ENCODE data around the gene NUMB. TPM values are rescaled to one million over a fixed set of nuclear protein-coding genes. Genes with fewer than 3 reads are reported as not detected.

Gene NUMB
- total RNA-seq, 1 donor from 2014 or later, result 76.4 TPM

GRCh38 chr14:73248108-73248868, 210.1 kb downstream of the NUMB start:
- DNase-seq (ENCODE audit: low spot score), result no peak

DNA sequence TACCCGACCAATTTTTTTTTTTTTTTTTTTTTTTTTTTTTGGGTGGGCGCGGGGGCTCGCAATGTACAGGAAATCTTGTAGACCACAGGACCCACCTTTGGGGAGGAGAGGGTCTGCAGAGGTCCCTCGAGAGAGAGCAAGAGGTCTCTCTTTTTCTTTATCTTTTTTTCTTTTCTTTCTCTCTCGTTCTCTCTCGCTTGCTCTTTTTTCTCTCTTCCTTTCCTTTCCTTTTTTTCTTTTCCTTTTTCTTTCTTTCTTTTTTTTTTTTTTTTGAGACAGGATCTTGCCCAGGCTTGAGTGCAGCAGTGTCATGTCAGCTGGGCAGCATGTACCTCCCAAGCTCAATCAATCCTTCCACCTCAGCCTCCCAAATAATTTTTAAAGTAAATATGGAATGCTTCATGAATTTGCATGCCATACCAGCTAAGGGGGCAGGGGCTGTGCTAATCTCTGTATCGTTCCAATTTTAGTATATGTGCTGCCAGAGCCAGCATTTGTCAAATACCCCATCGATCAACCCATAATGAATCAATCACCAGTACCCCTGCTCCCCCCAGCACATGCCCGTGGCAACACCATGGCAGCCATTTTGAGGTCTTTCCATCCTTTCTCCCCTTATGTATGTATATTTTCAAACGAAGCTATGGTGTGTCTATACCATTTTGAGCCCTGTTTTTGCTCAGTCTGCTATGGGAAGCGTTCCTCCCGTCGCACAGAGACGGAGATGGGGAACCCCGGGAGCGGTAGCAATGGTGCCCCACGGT, 211.8 kb downstream of the NUMB start:
- no peak for DNase-seq (ENCODE audit: low spot score)

- no peak for DNase-seq (ENCODE audit: low spot score)
Observed at GRCh38 chr14:73245480-73246325, 212.6 kb downstream of the NUMB start.

DNA sequence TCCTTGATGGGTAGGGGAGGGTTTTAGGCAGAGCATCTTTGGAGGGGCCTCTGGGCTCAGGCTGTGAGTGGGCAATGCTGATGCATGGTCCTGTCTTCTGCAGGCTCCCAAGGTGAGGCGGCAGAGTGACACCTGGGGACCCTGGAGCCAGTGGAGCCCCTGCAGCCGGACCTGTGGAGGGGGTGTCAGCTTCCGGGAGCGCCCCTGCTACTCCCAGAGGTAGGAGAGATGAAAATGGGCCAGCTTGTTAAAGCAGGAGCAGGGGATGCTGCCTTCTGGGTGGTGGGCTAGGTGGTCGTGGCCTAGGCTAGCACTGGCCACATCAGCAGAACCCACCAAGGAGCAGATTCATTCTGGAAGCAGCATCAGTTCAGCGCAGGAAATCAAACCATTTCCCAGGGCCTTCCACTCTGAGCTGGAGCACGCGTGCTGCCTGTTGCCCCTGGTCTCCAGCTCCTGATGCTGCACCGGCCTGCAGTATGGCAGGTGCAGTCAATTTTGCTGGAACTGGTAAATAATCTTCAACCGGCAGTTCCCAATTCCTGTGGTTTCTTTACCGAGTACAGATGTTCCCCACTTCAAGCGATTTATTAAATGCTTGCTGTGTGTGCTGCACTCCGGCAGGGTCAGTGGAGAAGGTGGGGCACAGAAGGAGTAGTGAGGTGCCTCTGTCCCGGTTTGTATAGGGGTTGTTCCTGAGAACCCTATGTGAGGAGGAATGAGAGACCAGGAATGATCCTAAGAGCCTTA, 213.6 kb downstream of the NUMB start:
- no peak for DNase-seq (ENCODE audit: low spot score)

DNA sequence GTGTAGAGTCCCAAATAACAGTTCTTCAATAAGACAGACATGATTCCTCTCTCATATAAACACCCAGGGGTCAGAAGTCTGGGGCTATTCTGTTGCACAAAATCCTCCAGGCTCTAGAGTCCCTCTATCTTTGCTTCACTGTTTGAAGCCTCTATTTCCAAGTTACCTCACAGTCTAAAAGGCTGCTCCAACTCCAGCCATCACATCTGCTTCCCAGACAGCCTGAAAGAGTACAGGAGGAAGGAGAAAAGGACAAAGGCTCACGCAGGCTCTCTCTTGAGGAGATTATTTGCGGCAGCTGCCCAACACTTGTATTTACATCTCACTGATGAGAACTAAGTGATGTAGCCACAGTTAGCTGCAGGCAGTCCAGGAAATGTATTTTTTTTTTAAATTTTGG, 214.6 kb downstream of the NUMB start:
- DNase-seq (ENCODE audit: low spot score), result no peak

DNA sequence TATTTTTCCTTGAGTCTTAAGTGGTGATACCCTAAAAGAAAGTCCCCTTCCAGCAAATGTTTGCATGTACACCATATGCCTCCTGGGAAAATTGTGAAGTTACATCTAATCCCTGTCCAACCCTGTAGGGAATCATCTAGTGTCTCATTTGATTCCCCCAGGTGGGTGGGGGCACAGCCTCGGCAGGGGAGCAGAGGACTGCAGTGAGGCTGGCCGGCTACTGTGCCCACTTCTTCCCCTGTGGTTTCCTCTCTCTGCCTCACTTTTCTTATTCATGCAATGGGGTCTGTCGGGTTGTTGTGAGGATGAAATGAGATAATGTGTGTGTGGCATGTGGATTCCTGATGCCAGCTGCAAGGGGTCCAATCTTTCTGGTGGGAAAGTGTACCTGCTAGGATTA, 215.0 kb downstream of the NUMB start:
- no peak for DNase-seq (ENCODE audit: low spot score)

GRCh38 chr14:73242357-73242901, 215.9 kb downstream of the NUMB start:
- no peak for DNase-seq (ENCODE audit: low spot score)

DNA sequence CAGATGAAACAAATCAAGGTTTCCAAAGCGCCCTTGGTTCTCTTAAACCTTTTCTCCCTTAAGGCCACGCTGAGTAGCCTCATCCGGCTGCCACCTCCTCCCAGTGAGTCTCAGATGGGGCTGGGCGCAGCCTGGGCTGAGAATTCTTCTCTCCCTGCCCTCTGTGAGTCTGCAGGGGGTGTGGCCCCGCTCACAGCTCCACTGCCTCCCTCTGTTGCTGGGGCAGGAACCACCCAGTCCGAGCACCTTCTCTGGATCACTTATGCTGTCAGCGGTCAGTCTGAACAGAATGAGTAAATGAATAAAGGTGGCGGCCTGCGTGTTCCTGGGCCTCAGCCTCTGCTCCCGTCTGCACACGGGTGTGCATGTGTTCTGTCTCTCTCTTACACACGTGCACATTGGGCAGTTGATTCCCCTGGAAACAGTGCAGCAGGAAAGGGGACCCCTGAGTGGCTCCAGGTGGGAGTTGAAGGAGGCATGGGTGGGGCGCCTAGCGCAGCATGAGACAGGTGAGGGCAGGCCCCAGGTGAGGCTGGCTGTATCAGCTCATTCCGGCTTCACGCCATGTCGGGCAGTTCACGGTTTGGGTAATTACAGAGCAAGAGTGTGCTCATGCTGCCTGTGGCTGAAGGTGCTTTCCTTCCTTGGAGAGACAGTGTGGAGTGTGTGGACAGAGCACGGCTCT, 216.7 kb downstream of the NUMB start:
- peak; percentile 79 for DNase-seq (ENCODE audit: low spot score)

- no peak for DNase-seq (ENCODE audit: low spot score)
Observed at GRCh38 chr14:73240816-73241480, 217.4 kb downstream of the NUMB start.

- no peak for DNase-seq (ENCODE audit: low spot score)
Observed at GRCh38 chr14:73239393-73240241, 218.7 kb downstream of the NUMB start.

GRCh38 chr14:73238941-73239340, 219.4 kb downstream of the NUMB start:
- no peak for DNase-seq (ENCODE audit: low spot score)

GRCh38 chr14:73238424-73238852, 219.9 kb downstream of the NUMB start:
- DNase-seq (ENCODE audit: low spot score), result no peak

DNA sequence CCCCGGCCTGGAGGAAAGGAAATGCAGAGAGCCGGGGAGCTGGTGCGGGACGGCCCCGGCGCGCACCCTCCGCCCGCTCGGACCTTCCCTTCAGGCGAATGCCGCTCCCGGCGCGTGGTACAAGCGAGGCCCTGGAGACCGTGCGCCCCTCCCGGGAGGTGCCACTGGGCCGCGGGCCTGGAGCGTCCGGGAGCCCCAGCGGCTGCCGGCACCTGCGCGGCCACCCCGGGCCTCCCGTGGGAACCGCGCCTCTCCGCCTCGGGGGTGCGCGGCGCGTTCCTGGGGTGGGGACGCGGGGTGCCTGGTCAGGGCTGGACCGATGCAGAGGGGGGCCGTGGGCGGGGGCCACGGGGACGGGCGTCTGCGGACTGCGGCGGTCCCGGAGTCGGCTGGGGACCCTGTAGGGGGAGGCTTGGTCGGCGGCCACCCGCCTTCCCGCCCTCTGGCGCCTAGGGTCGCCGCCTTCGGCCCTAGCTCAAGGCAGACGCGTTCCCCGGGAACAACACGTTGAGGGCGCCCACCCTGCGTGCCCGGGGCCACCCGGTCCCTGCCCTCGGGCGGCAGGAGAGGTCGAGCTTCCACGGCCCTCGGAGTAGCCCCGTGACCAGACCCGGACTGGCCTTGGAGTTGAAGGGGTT, 220.4 kb downstream of the NUMB start:
- DNase-seq (ENCODE audit: low spot score), result no peak

GRCh38 chr14:73237219-73237785, 221.0 kb downstream of the NUMB start, which contains the start of gene PAPLN:
Gene PAPLN (plus strand): TSS chr14:73237506. CDS start chr14:73239779, 2,273 bp downstream.
- DNase-seq (ENCODE audit: low spot score), result no peak

DNA sequence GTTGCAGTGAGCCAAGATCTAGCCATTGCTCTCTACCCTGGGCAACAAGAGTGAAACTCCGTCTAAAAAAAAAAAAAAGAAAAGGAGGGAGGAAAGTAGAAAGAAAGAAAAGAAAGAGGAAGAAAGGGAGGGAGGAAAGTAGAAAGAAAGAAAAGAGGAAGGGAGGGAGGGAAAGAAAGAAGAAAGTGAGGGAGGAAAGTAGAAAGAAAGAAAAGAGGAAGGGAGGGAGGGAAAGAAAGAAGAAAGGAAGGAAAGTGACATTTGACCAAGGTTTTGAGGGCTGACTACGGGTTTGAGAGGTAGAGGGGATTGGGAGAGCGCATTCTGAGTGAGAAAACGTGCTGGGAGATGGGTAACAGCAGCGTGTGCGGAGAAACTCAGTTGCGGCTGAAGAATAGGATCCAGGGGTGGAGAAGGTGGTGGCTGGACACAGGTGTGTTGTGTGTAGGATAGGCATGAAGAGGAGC, 221.6 kb downstream of the NUMB start:
- DNase-seq (ENCODE audit: low spot score), result no peak

GRCh38 chr14:73236157-73236556, 222.2 kb downstream of the NUMB start:
- DNase-seq (ENCODE audit: low spot score), result no peak

- DNase-seq (ENCODE audit: low spot score), result no peak
Observed at GRCh38 chr14:73235531-73236155, 222.7 kb downstream of the NUMB start.

Measured in mesenteric fat pad (tissue), 1 donor.